ENCODE results near the gene ANKRD13C.
"Not testable (repeated sequence)": the region's sequence is repeated elsewhere in the genome, so short reads cannot be mapped to it uniquely, and the experiment has no call there.

DNA sequence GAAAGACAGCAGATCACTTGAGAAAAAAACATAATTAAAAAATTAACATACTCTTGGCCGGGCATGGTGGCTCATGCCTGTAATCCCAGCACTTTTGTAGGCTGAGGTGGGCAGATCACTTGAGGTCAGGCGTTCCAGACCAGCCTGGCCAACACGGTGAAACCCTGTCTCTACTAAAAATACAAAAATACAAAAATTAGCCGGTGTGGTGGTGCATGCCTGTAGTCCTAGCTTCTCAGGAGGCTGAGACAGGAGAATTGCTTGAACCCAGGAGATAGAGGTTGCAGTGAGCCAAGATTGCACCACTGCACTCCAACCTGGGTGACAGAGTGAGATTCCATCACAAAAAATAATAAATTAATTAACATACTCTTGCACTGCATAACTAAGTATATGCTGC, 4.7 kb downstream of the ANKRD13C start:
- not testable (repeated sequence) for TF ChIP-seq POLR2A, CTCF (IDR thresholded peaks at IDR 0.05)

Data from ovary (tissue), 3 donors.